ENCODE measurements around the gene CIZ1. TPM values are rescaled to one million over a fixed set of nuclear protein-coding genes. Genes with fewer than 3 reads are reported as not detected.

CIZ1 gene
- total and polyA plus RNA-seq, 2 of the 13 experiments (the other 11 are each of a cell fraction or from before 2014, with no cell fraction given) = 30.6 to 50.3 TPM

DNA sequence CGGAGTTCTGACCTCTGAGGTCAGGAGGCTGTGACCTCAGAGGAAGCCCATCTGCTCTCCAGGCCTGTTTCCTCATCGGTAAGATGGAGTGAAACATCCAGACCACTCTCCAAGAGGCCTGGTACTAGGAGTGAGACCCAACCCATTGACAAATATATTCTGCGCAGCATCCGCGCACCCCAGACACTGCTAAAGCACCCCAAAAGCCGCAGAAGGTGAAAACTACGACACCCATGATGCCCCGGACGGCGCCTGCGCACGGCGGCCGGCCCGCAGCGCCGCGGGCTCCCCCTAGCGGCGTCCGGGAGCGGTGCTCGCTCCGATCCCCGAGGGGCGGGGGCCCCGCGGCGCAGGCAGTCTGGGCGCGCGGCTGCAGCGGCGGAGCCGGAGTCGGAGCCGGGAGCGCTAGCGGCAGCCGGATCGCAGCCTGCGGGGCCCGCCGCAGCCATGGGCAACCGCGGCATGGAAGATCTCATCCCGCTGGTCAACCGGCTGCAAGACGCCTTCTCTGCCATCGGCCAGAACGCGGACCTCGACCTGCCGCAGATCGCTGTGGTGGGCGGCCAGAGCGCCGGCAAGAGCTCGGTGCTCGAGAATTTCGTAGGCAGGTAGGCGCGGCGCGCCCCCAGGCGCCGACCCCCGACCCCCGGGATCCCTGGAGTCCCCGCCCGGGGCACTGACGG lies 11.8 kb upstream of the CIZ1 start, which contains the start of gene DNM1 (continued):
- TF ChIP-seq ZNF343 (CRISPR knock-in tag; IDR thresholded peaks at IDR 0.05) (no peak), FOXJ3 (CRISPR knock-in tag; IDR thresholded peaks at IDR 0.05; ENCODE audit: borderline replicate concordance) (no peak), TCF7 (IDR thresholded peaks at IDR 0.05; ENCODE audit: low read depth) (no peak), ERF (CRISPR knock-in tag; IDR thresholded peaks at IDR 0.05) (peak; percentile 34; the same call in 1 of the 2 replicates), ZBTB20 (CRISPR knock-in tag; IDR thresholded peaks at IDR 0.05; ENCODE audit: borderline replicate concordance, low read depth) (no peak), ZBTB2 (CRISPR knock-in tag; IDR thresholded peaks at IDR 0.05; ENCODE audit: low read depth) (no peak), JDP2 (CRISPR knock-in tag; IDR thresholded peaks at IDR 0.05; ENCODE audit: borderline replicate concordance) (no peak), ZNF280D (CRISPR knock-in tag; IDR thresholded peaks at IDR 0.05) (no peak), ZNF7 (CRISPR knock-in tag; IDR thresholded peaks at IDR 0.05) (no peak), TEAD3 (CRISPR knock-in tag; optimal IDR thresholded peaks at IDR 0.05; ENCODE audit: borderline replicate concordance) (no peak), JUNB (CRISPR knock-in tag; IDR thresholded peaks at IDR 0.05; ENCODE audit: borderline replicate concordance) (no peak), ZNF776 (CRISPR knock-in tag; IDR thresholded peaks at IDR 0.05) (no peak), POGK (CRISPR knock-in tag; conservative IDR thresholded peaks at IDR 0.05) (no peak), TCF7L2 (IDR thresholded peaks at IDR 0.05; ENCODE audit: low read depth, low read length) (no peak), ARID2 (CRISPR knock-in tag; IDR thresholded peaks at IDR 0.05; ENCODE audit: borderline replicate concordance) (no peak), MIER3 (CRISPR knock-in tag; IDR thresholded peaks at IDR 0.05; ENCODE audit: borderline replicate concordance) (no peak), ZNF761 (CRISPR knock-in tag; conservative IDR thresholded peaks at IDR 0.05) (no peak), HES4 (CRISPR knock-in tag; IDR thresholded peaks at IDR 0.05; ENCODE audit: borderline replicate concordance) (no peak), HMGA1 (CRISPR knock-in tag; conservative IDR thresholded peaks at IDR 0.05) (no peak), ZNF460 (CRISPR knock-in tag; IDR thresholded peaks at IDR 0.05; ENCODE audit: borderline replicate concordance) (no peak), ZKSCAN1 (IDR thresholded peaks at IDR 0.05; ENCODE audit: low read length) (no peak), TBX2 (CRISPR knock-in tag; IDR thresholded peaks at IDR 0.05; ENCODE audit: borderline replicate concordance) (0 out of 2 replicates have a peak, but pooled peaks have one; percentile 3), SMAD1 (CRISPR knock-in tag; IDR thresholded peaks at IDR 0.05; ENCODE audit: borderline replicate concordance, low read depth) (no peak), RBM22 (optimal IDR thresholded peaks at IDR 0.05; ENCODE audit: low read length) (no peak)

Data from HepG2 (cell line).